ENCODE data around the gene ACSL4.

ACSL4 gene

DNA sequence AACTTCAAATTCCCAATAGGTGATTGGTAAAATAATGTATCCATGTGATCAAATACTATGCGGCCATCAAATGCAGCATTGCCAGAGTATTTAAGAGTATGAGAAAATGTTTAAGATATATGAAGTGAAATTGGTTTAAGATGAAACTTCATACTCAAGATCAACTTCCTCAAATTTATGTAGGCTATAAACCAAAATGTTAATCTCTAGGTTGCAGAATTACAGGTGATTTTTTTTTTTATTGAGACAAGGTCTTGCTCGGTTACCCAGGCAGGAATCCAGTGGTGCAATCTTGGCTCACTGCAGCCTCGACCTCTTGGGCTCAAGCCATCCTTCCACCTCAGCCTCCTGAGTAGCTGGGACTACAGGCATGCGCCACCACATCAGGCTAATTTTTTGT, 25.3 kb downstream of the ACSL4 start:
- no peak for TF ChIP-seq ZFP3 (CRISPR knock-in tag; IDR thresholded peaks at IDR 0.05)
- no peak for TF ChIP-seq RARB (CRISPR knock-in tag; IDR thresholded peaks at IDR 0.05)
- TF ChIP-seq GLIS3 (CRISPR knock-in tag; IDR thresholded peaks at IDR 0.05) = no peak
- ATAC-seq = no peak

DNA sequence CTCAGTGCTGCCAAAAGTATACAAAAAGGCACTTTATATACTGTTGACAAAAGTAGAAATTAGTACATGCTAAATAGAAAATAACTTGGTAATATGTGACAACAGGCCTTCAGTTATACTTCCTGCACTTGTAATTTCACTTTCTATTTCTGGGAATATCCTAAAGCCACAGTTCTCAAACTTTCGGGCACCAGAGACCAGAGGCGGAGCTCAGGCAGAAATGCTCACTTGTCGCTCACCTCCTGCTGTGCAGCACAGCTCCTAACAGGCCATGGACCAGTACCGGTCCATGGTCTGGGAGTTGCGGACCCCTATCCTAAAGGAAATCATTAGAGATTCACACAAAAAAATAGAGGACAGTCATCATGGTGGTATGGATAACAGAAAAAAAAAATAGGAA, 25.7 kb downstream of the ACSL4 start:
- TF ChIP-seq PPARA (CRISPR knock-in tag; IDR thresholded peaks at IDR 0.05; ENCODE audit: borderline replicate concordance) = no peak
- no peak for TF ChIP-seq OSR1 (CRISPR knock-in tag; IDR thresholded peaks at IDR 0.05)
- TF ChIP-seq TOX (CRISPR knock-in tag; IDR thresholded peaks at IDR 0.05; ENCODE audit: borderline replicate concordance) = no peak
- TF ChIP-seq, protein P1, sequence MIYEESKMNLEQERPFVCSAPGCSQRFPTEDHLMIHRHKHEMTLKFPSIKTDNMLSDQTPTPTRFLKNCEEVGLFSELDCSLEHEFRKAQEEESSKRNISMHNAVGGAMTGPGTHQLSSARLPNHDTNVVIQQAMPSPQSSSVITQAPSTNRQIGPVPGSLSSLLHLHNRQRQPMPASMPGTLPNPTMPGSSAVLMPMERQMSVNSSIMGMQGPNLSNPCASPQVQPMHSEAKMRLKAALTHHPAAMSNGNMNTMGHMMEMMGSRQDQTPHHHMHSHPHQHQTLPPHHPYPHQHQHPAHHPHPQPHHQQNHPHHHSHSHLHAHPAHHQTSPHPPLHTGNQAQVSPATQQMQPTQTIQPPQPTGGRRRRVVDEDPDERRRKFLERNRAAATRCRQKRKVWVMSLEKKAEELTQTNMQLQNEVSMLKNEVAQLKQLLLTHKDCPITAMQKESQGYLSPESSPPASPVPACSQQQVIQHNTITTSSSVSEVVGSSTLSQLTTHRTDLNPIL (CRISPR knock-in tag; IDR thresholded peaks at IDR 0.05; ENCODE audit: low read depth) = no peak
- TF ChIP-seq, protein P2, sequence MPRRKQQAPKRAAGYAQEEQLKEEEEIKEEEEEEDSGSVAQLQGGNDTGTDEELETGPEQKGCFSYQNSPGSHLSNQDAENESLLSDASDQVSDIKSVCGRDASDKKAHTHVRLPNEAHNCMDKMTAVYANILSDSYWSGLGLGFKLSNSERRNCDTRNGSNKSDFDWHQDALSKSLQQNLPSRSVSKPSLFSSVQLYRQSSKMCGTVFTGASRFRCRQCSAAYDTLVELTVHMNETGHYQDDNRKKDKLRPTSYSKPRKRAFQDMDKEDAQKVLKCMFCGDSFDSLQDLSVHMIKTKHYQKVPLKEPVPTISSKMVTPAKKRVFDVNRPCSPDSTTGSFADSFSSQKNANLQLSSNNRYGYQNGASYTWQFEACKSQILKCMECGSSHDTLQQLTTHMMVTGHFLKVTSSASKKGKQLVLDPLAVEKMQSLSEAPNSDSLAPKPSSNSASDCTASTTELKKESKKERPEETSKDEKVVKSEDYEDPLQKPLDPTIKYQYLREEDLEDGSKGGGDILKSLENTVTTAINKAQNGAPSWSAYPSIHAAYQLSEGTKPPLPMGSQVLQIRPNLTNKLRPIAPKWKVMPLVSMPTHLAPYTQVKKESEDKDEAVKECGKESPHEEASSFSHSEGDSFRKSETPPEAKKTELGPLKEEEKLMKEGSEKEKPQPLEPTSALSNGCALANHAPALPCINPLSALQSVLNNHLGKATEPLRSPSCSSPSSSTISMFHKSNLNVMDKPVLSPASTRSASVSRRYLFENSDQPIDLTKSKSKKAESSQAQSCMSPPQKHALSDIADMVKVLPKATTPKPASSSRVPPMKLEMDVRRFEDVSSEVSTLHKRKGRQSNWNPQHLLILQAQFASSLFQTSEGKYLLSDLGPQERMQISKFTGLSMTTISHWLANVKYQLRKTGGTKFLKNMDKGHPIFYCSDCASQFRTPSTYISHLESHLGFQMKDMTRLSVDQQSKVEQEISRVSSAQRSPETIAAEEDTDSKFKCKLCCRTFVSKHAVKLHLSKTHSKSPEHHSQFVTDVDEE (CRISPR knock-in tag; IDR thresholded peaks at IDR 0.05) = no peak
- TF ChIP-seq ZNF8 (CRISPR knock-in tag; IDR thresholded peaks at IDR 0.05) = no peak
- TF ChIP-seq, protein P3, sequence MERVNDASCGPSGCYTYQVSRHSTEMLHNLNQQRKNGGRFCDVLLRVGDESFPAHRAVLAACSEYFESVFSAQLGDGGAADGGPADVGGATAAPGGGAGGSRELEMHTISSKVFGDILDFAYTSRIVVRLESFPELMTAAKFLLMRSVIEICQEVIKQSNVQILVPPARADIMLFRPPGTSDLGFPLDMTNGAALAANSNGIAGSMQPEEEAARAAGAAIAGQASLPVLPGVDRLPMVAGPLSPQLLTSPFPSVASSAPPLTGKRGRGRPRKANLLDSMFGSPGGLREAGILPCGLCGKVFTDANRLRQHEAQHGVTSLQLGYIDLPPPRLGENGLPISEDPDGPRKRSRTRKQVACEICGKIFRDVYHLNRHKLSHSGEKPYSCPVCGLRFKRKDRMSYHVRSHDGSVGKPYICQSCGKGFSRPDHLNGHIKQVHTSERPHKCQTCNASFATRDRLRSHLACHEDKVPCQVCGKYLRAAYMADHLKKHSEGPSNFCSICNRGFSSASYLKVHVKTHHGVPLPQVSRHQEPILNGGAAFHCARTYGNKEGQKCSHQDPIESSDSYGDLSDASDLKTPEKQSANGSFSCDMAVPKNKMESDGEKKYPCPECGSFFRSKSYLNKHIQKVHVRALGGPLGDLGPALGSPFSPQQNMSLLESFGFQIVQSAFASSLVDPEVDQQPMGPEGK (CRISPR knock-in tag; IDR thresholded peaks at IDR 0.05; ENCODE audit: borderline replicate concordance) = no peak
- TF ChIP-seq ZNF565 (CRISPR knock-in tag; conservative IDR thresholded peaks at IDR 0.05; ENCODE audit: low read depth) = no peak
- no peak for TF ChIP-seq ZFP3 (CRISPR knock-in tag; IDR thresholded peaks at IDR 0.05)
- TF ChIP-seq ZNF70 (CRISPR knock-in tag; IDR thresholded peaks at IDR 0.05) = no peak
- no peak for TF ChIP-seq SNAI2 (CRISPR knock-in tag; IDR thresholded peaks at IDR 0.05)
- no peak for TF ChIP-seq ESRRG (CRISPR knock-in tag; IDR thresholded peaks at IDR 0.05)
- no peak for TF ChIP-seq ISL1 (CRISPR knock-in tag; IDR thresholded peaks at IDR 0.05)
- TF ChIP-seq ZC3H10 (CRISPR knock-in tag; IDR thresholded peaks at IDR 0.05) = no peak
- TF ChIP-seq, protein P4, sequence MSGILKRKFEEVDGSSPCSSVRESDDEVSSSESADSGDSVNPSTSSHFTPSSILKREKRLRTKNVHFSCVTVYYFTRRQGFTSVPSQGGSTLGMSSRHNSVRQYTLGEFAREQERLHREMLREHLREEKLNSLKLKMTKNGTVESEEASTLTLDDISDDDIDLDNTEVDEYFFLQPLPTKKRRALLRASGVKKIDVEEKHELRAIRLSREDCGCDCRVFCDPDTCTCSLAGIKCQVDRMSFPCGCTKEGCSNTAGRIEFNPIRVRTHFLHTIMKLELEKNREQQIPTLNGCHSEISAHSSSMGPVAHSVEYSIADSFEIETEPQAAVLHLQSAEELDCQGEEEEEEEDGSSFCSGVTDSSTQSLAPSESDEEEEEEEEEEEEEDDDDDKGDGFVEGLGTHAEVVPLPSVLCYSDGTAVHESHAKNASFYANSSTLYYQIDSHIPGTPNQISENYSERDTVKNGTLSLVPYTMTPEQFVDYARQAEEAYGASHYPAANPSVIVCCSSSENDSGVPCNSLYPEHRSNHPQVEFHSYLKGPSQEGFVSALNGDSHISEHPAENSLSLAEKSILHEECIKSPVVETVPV (CRISPR knock-in tag; IDR thresholded peaks at IDR 0.05) = no peak
- TF ChIP-seq, protein P5, sequence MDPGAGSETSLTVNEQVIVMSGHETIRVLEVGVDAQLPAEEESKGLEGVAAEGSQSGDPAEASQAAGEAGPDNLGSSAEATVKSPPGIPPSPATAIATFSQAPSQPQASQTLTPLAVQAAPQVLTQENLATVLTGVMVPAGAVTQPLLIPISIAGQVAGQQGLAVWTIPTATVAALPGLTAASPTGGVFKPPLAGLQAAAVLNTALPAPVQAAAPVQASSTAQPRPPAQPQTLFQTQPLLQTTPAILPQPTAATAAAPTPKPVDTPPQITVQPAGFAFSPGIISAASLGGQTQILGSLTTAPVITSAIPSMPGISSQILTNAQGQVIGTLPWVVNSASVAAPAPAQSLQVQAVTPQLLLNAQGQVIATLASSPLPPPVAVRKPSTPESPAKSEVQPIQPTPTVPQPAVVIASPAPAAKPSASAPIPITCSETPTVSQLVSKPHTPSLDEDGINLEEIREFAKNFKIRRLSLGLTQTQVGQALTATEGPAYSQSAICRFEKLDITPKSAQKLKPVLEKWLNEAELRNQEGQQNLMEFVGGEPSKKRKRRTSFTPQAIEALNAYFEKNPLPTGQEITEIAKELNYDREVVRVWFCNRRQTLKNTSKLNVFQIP (CRISPR knock-in tag; IDR thresholded peaks at IDR 0.05; ENCODE audit: borderline replicate concordance, low read depth) = no peak
- no peak for TF ChIP-seq ARNTL (CRISPR knock-in tag; IDR thresholded peaks at IDR 0.05; ENCODE audit: borderline replicate concordance, low read depth)
- TF ChIP-seq CSDC2 (CRISPR knock-in tag; IDR thresholded peaks at IDR 0.05) = no peak
- TF ChIP-seq GLIS3 (CRISPR knock-in tag; IDR thresholded peaks at IDR 0.05) = no peak
- no peak for ATAC-seq

DNA sequence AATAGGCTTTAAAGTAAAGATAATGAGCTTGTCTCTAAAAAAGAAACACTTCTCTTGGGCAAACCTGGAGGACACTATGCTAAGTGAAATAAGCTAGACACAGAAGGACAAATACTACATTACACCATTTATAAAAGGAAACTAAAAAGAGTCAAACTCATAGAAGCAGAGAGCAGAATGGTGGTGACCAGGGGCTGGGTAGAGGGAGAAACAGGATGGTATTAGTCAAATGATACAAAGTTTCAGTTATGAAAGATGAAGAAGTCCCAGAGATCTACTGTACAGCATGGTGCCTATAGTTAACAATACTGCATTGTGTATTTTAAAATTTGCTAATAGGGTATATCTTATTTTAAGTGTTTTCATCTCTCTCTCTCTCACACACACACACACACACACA, 28.5 kb downstream of the ACSL4 start:
- TF ChIP-seq TOX (CRISPR knock-in tag; IDR thresholded peaks at IDR 0.05; ENCODE audit: borderline replicate concordance) = no peak
- TF ChIP-seq, protein P5 (CRISPR knock-in tag; IDR thresholded peaks at IDR 0.05; ENCODE audit: borderline replicate concordance, low read depth) = no peak
- no peak for TF ChIP-seq TCF4 (CRISPR knock-in tag; IDR thresholded peaks at IDR 0.05; ENCODE audit: borderline replicate concordance)
- no peak for TF ChIP-seq GLIS3 (CRISPR knock-in tag; IDR thresholded peaks at IDR 0.05)
- TF ChIP-seq, protein P3 (CRISPR knock-in tag; IDR thresholded peaks at IDR 0.05; ENCODE audit: borderline replicate concordance) = no peak
- TF ChIP-seq, protein P1 (CRISPR knock-in tag; IDR thresholded peaks at IDR 0.05; ENCODE audit: low read depth) = no peak
- no peak for ATAC-seq

All from SK-N-SH treated with all-trans-retinoic acid at 6 μM for 48 hours (cell line).